GM18858 (cell line): Measurements from ENCODE around the gene SART3.
A peak's percentile ranks its signal among the peaks of the same experiment; 100 is the strongest.

Experiments used
- ATAC-seq: cut with Tn5 transposase; IDR thresholded peaks from one replicate; pipeline ENCODE4 v1.9.1; 2021; ENCODE audit not compliant: unreplicated experiment

Gene SART3

DNA sequence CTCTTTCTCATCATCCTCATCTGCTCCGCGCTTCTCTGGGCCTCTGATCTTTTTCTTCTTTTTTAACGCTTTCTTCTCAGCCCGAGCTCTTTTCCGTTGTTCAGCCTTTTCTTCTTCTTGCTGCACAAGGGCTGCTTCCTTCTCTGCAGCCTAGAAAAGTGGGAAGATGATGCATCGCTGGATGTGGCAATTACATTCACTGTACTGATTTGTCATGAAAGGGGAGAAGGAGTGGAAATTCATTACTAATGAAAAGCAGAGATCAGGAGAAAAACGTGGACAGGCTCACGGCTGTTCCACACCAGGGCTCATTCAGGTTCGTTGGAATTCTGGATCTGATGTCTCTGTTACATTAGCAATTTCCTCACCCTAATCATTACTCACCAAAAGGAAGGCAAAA lies 30.8 kb downstream of the SART3 start:
- ATAC-seq = no peak

GRCh38 chr12:108527166-108527496 lies 33.8 kb downstream of the SART3 start:
- ATAC-seq = no peak

DNA sequence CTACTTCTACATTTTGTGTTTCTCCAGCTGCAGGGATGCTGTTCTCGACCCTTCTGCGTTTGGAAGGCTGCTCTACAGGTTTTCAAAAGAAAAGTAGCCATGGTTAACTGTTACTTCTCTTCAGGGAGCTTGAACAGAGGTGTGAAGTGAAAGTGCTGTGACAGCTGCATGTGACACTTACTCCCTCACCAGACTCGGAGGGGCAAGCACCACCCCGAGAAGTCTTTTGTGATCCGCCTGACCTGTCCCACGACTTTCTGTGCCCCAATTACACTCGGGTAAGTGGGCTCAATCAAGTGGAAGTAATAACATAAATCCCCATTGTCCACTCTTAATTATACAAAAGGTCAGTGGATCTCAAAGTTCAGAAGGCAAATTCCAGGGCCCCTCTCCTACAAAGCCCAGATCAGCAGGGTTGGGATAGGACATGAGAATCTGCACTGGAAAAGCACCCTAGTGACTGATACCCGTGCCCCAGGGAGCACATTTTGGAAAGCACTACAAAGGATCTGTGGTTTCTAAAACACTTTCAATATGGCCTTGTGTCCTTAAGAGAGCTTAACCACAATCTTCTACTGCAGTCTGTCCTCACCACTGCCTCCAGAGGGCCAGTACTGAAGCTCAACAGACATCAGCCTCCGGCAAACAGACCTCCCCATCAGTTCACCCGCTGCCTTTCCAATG lies 34.3 kb downstream of the SART3 start:
- no peak for ATAC-seq

DNA sequence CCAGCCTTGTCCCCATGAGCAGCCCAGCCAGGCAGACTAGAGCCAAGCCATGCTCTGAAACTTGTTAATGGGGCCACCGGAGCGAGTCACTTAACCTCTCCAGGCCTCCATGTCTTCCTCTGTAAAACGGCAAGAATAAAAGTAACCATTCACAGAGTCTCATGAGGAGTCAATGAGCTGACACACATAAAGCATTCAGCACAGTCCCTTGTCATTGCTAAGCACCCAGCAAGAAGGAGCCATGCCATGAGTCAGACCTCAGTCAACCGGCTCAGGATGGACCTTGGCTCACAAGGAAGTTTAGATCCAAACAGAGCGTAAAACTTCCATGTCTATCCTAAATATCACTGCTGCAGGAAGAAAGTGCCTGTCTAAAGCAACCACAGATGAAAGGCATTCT lies 35.3 kb downstream of the SART3 start:
- ATAC-seq = no peak

GRCh38 chr12:108523365-108523764 lies 37.6 kb downstream of the SART3 start:
- ATAC-seq = no peak

GRCh38 chr12:108519558-108519957 lies 41.4 kb downstream of the SART3 start:
- no peak for ATAC-seq

DNA sequence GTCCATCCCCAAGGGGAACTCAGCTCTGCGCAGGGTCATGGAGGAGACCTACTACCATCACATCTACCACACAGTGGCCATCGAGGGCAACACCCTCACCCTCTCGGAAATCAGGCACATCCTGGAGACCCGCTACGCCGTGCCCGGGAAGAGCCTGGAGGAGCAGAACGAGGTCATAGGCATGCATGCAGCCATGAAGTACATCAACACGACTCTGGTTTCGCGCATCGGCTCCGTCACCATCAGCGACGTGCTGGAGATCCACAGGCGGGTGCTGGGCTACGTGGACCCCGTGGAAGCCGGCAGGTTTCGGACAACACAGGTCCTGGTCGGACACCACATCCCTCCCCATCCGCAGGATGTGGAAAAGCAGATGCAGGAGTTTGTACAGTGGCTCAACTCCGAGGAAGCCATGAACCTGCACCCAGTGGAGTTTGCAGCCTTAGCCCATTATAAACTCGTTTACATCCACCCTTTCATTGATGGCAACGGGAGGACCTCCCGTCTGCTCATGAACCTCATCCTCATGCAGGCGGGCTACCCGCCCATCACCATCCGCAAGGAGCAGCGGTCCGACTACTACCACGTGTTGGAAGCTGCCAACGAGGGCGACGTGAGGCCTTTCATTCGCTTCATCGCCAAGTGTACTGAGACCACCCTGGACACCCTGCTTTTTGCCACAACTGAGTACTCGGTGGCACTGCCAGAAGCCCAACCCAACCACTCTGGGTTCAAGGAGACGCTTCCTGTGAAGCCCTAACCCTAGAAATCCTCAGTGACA lies 42.1 kb downstream of the SART3 start:
- no peak for ATAC-seq

DNA sequence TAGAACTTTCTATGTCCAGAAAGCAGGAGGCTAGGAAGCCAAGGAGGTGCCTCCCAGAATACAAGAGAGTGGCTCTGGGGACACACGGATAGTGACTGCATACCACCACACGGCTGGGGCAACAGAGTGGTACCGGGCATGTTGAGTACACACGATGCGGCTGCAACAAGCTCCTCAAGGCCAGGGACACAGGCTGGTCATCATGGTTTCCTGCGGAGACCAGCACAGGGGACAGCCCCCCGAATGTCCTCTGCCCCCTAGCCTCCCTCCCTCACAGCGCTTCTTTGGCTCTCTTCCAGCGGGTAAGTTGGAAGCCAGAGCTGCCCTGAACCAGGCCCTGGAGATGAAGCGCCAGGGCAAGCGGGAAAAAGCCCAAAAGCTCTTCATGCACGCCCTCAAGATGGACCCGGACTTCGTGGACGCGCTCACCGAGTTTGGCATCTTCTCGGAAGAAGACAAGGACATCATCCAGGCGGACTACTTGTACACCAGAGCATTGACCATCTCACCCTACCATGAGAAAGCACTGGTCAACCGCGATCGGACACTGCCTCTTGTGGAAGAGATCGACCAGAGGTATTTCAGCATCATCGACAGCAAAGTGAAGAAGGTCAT lies 42.8 kb downstream of the SART3 start:
- ATAC-seq = no peak

DNA sequence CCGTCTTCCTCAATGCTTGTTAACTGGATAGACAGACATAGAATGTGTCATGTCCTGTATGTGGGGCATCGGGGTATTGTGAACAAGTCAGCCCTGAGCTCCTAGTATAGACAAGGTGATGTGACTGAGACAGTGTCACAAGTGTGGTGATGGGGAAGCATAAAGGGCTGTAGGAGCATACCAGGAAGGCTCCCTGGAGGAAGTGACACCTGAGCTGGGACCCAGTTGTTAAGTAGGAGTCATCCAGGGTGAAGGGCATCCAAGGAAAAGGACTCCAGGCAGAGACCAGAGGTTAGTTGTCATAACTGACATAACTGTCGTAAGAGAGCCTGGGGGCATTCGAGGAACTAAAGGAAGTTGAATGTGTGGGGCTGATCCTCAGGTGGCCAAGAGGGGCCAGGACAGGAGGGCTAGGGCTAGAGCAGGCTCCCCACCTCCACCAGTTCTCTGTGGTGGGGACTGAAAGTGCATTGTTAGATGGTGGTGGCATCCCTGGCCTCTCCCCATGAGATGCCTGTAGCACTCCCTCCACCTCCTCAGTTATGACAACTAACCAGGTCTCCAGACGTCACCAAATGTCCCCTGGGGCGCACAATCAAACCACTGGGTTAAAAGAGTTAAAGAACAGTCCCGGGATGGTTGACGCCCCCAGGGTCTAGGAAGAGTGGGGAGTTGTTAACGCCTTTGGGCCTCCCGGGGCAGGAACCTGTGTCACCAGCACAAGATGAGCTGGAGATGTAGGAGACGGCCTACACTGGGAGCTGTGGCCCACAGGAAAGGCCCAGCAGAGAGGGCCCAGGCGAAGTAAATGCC lies 43.5 kb downstream of the SART3 start:
- no peak for ATAC-seq

- no peak for ATAC-seq
These were observed 44.3 kb downstream of the SART3 start for GRCh38 chr12:108516511-108517275.

DNA sequence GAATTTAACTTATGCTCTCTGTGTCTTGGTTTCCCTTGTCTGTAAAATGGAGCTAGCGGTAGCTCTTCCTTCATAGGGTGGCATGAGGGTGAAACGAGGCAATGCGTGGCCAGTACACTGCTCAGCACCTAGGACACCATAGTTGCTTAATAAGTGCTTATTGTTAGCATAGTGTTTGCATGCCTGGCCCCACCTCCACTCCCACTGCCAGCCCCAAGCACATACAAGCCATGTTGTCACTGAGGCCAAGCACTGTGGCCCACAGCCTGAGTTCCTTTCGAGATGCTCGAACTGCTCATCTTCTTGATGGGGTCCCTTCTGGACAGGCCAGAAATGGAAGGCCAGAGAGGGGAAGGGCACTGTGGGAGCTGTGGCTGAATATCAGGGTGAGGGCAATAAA lies 45.1 kb downstream of the SART3 start:
- ATAC-seq = no peak

GRCh38 chr12:108514973-108515814 lies 45.8 kb downstream of the SART3 start, which contains the start of gene FICD:
FICD (plus strand) TSS chr12:108515277; CDS start chr12:108516973, 1,696 bp downstream.
- peak; percentile 59 for ATAC-seq

GRCh38 chr12:108514468-108514972 lies 46.5 kb downstream of the SART3 start:
- no peak for ATAC-seq

- ATAC-seq = no peak
These were observed 49.1 kb downstream of the SART3 start for GRCh38 chr12:108511633-108512540.

- ATAC-seq = no peak
These were observed 50.1 kb downstream of the SART3 start for GRCh38 chr12:108510836-108511235.

- no peak for ATAC-seq
These were observed 51.2 kb downstream of the SART3 start for GRCh38 chr12:108509806-108510205.

DNA sequence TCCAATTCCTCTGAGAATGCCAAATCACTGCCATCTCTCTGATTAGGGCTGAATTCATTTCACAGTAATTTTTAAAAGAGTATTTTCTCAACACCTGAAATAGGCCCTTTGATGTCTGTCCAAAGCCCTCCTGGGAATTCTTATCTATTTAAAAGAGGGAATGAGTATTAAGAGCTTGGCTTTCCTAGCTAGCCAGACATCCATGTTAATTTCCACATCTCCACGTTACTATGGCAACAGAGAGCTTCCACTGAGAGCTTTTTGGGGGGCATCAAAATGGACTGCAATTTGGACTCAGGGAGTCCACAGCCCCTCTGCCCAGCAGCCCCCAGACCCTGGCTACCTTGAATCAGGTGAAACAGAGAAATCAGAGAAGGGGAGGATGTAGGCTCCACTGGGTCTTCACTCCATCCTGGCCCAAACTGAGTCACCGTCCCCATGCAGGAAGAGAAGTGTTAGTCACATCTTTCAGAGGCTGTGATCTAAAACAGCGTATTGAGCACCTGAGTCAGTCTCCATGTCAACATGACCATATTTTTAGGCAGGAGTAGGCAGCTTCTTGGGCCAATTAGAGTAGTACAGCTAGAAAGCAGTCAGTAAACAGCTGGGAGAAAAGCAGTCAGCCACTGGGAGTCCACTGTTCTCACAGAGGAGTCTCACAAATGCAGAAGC lies 52.9 kb downstream of the SART3 start:
- ATAC-seq = no peak

GRCh38 chr12:108505129-108505528 lies 55.8 kb downstream of the SART3 start:
- ATAC-seq = no peak
